ENCODE data around the gene MAP4K4. TPM values are rescaled to one million over a fixed set of nuclear protein-coding genes. Genes with fewer than 3 reads are reported as not detected.

Gene MAP4K4
- total and polyA plus RNA-seq, 3 experiments from 2014 or later = 13.5 to 36.0 (median 30.8) TPM

DNA sequence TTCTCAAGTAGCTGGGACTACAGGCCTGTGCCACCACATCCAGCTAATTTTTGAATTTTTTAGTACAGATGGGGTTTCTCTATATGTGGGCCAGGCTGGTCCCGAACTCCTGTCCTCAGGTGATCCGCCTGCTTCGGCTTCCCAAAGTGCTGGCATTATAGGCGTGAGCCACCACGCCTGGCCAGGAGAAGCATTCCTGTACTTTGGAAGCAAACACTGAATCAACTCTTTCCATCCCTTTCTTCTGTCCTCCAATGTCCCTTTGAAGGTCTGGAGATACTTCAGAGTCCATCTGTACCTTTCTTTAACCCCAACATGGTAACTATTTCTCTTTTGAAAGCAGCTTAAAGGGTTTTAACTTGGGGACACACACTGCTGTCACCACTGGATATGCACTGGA, 23.6 kb upstream of the MAP4K4 start:
- H3K4me3 ChIP-seq (ENCODE audit: low read length) = no peak overlapping the region
- H3K9me3 Mint-ChIP-seq = peaks cover 6 to 16% (median 13%) of the 10 kb centered on the region in 5 donors
- CTCF ChIA-PET = no interaction called here
- no peaks in the 10 kb centered on the region for H3K27me3 ChIP-seq (ENCODE audit: insufficient read depth, low read length, poor library complexity, severe bottlenecking)
- H3K4me1 ChIP-seq (ENCODE audit: insufficient read depth, low read length) = no peaks in the 10 kb centered on the region
- no peak overlapping the region for H3K4me3 Mint-ChIP-seq
- POLR2A ChIA-PET = no interaction called here
- H3K4me1 Mint-ChIP-seq = no peaks in the 10 kb centered on the region
- no peaks in the 10 kb centered on the region for H3K9me3 ChIP-seq (ENCODE audit: low read length)
- no peak overlapping the region for H3K27ac ChIP-seq (ENCODE audit: low read depth, low read length)
- no peak overlapping the region for H3K27ac Mint-ChIP-seq
- peaks cover 0 to 20% (median 2%) of the 10 kb centered on the region in 3 donors for H3K36me3 Mint-ChIP-seq
- H3K36me3 ChIP-seq (ENCODE audit: insufficient read depth, low read length) = no peaks in the 10 kb centered on the region
- no peaks in the 10 kb centered on the region for H3K27me3 Mint-ChIP-seq
- DNase-seq = no peak

DNA sequence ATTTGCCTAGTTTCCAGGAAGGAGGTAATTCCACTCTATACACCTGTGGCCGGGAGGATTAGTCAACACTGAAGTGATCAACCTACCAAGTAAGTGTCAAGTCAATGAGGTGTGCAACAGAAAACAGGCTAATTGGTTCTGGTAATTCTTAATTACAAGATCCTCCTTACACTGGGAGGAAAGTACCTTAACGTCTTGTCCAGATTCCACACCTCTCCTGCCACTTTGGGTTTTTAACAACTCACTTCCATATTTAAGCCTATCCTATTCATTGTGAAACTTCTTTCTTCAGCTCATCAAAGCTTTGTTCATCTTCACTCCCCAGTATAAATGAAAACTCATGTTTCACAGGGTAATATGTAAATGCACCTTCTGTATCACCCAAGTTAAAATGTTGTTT, 22.0 kb upstream of the MAP4K4 start:
- H3K27me3 Mint-ChIP-seq = peaks cover 0 to 3% of the 10 kb centered on the region in 2 donors
- CTCF ChIA-PET = no interaction called here
- no peak overlapping the region for H3K4me3 Mint-ChIP-seq
- peaks cover 6 to 13% (median 11%) of the 10 kb centered on the region in 5 donors for H3K9me3 Mint-ChIP-seq
- Histone ChIP-seq H3K27me3 (ENCODE audit: insufficient read depth, low read length, poor library complexity, severe bottlenecking) (no peaks in the 10 kb centered on the region), H3K4me1 (ENCODE audit: insufficient read depth, low read length) (no peaks in the 10 kb centered on the region), H3K27ac (ENCODE audit: low read depth, low read length) (no peak overlapping the region), H3K4me3 (ENCODE audit: low read length) (no peak overlapping the region), H3K36me3 (ENCODE audit: insufficient read depth, low read length) (no peaks in the 10 kb centered on the region), H3K9me3 (ENCODE audit: low read length) (no peaks in the 10 kb centered on the region)
- POLR2A ChIA-PET = no interaction called here
- DNase-seq = no peak
- H3K36me3 Mint-ChIP-seq = peaks cover 0 to 16% (median 0%) of the 10 kb centered on the region in 3 donors
- no peaks in the 10 kb centered on the region for H3K4me1 Mint-ChIP-seq
- H3K27ac Mint-ChIP-seq = no peak overlapping the region

DNA sequence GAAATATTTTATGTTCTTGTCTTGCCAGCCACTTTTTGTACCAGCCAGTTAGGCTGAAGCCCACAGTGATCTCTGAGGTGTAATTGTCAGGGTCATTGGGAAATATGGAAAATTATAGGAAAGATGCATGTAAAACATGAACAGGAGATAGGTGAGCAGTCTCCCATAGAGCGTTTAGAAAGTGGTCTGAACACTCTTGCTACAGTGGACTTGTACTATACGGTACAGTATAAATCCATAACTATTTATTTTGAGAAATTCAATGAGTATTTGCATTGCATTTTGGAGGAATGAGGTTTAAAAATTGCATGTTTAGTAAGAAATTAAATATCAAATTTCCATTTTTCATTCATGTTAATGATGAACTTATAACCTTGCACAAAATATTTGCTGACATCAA, 20.8 kb upstream of the MAP4K4 start:
- POLR2A ChIA-PET = no interaction called here
- Mint-ChIP-seq H3K27ac (no peak overlapping the region), H3K4me1 (no peaks in the 10 kb centered on the region), H3K36me3 (peaks cover 0 to 13% (median 0%) of the 10 kb centered on the region in 3 donors), H3K27me3 (peaks cover 0 to 3% of the 10 kb centered on the region in 2 donors), H3K4me3 (no peak overlapping the region), H3K9me3 (peaks cover 6 to 11% (median 8%) of the 10 kb centered on the region in 5 donors)
- Histone ChIP-seq H3K36me3 (ENCODE audit: insufficient read depth, low read length) (no peaks in the 10 kb centered on the region), H3K27me3 (ENCODE audit: insufficient read depth, low read length, poor library complexity, severe bottlenecking) (no peaks in the 10 kb centered on the region), H3K9me3 (ENCODE audit: low read length) (no peaks in the 10 kb centered on the region), H3K4me3 (ENCODE audit: low read length) (no peak overlapping the region), H3K27ac (ENCODE audit: low read depth, low read length) (no peak overlapping the region), H3K4me1 (ENCODE audit: insufficient read depth, low read length) (no peaks in the 10 kb centered on the region)
- CTCF ChIA-PET = no interaction called here
- no peak for DNase-seq

DNA sequence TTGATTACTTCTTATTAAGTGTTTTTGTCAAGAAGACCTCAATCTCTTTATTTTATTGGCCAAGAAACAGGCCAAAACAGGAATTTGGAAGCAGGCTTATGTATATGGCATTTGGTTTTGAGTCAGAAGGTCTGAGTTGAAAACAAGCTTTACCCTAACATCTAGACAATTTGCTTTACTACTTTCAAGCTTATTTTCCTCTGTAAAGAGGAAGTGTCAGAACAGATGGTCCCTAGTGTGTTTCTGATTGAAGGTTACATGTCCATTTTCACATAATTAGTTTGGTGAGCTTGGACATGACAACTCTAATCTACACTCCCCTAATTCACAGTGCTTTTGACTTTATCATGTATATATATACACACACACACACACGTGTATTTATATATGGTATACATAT, 19.8 kb upstream of the MAP4K4 start:
- H3K27ac ChIP-seq (ENCODE audit: low read depth, low read length) = no peak overlapping the region
- POLR2A ChIA-PET = no interaction called here
- H3K4me3 Mint-ChIP-seq = no peak overlapping the region
- no peak for DNase-seq
- H3K4me3 ChIP-seq (ENCODE audit: low read length) = no peak overlapping the region
- no peaks in the 10 kb centered on the region for H3K4me1 ChIP-seq (ENCODE audit: insufficient read depth, low read length)
- no peaks in the 10 kb centered on the region for H3K9me3 ChIP-seq (ENCODE audit: low read length)
- H3K4me1 Mint-ChIP-seq = no peaks in the 10 kb centered on the region
- H3K9me3 Mint-ChIP-seq = peaks cover 0 to 3% (median 0%) of the 10 kb centered on the region in 5 donors
- CTCF ChIA-PET = no interaction called here
- peaks cover 0 to 4% (median 0%) of the 10 kb centered on the region in 3 donors for H3K36me3 Mint-ChIP-seq
- no peak overlapping the region for H3K27ac Mint-ChIP-seq
- H3K27me3 Mint-ChIP-seq = peaks cover 0 to 3% of the 10 kb centered on the region in 2 donors
- no peaks in the 10 kb centered on the region for H3K36me3 ChIP-seq (ENCODE audit: insufficient read depth, low read length)
- no peaks in the 10 kb centered on the region for H3K27me3 ChIP-seq (ENCODE audit: insufficient read depth, low read length, poor library complexity, severe bottlenecking)

DNA sequence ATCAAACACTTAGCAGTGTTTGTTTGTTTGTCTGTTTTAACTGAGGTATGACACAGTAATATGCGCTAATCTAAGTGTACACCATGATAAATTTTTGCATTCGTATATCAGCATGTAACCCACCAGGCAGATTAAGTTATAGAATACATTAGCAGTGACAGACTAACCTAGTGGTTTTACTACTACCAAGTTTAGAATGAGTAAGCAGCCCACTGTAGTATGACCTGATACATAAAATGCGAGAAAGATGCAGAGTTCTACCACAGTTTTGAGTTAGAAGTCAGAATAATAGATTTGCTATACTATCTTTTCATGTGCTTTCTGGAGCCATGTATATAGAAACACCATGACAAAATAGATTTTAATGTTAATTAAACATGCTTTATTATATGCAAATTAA, 19.1 kb upstream of the MAP4K4 start:
- Histone ChIP-seq H3K4me3 (ENCODE audit: low read length) (no peak overlapping the region), H3K27ac (ENCODE audit: low read depth, low read length) (no peak overlapping the region), H3K36me3 (ENCODE audit: insufficient read depth, low read length) (no peaks in the 10 kb centered on the region), H3K27me3 (ENCODE audit: insufficient read depth, low read length, poor library complexity, severe bottlenecking) (no peaks in the 10 kb centered on the region), H3K4me1 (ENCODE audit: insufficient read depth, low read length) (no peaks in the 10 kb centered on the region), H3K9me3 (ENCODE audit: low read length) (no peaks in the 10 kb centered on the region)
- no peak for DNase-seq
- Mint-ChIP-seq H3K27me3 (peaks cover 1 to 3% of the 10 kb centered on the region in 2 donors), H3K36me3 (peaks cover 0 to 4% (median 0%) of the 10 kb centered on the region in 3 donors), H3K9me3 (peaks cover 0 to 3% (median 0%) of the 10 kb centered on the region in 5 donors), H3K27ac (no peak overlapping the region), H3K4me3 (no peak overlapping the region), H3K4me1 (no peaks in the 10 kb centered on the region)
- ChIA-PET CTCF (no interaction called here), POLR2A (no interaction called here)

DNA sequence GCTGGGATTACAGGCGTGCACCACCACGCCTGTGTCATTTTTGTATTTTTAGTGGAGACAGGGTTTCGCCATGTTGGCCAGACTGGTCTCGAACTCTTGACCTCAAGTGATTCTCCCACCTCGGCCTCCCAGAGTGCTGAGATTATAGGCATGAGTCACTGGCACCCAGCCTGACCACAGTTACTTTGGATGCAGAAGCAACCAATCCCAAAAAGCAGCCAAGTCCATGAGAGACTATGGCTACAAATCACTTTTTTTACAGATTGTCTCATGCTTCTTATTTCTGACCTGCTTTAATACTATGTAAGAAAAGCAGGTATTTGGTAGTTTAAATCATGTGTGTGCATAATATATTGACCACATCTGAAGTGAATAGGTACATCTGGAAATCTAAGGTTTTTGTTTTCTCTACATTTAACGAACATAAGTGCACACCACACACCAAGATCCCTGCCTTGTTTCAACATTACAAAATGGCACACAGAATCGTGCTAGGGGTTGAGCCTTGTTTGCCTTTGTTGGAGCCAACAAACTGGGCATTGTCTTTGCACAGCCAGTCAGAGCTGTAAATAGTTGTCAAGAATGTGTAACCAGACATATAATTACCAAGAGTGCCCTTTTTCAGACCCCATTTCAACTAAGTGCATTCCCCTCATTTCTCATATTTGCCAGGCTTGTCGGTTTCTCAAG, 18.3 kb upstream of the MAP4K4 start:
- H3K27ac Mint-ChIP-seq = no peak overlapping the region
- H3K9me3 ChIP-seq (ENCODE audit: low read length) = no peaks in the 10 kb centered on the region
- POLR2A ChIA-PET = no interaction called here
- CTCF ChIA-PET = no interaction called here
- H3K4me1 ChIP-seq (ENCODE audit: insufficient read depth, low read length) = no peaks in the 10 kb centered on the region
- H3K36me3 Mint-ChIP-seq = peaks cover 0 to 4% (median 0%) of the 10 kb centered on the region in 3 donors
- H3K4me1 Mint-ChIP-seq = no peaks in the 10 kb centered on the region
- no peak overlapping the region for H3K4me3 Mint-ChIP-seq
- H3K27me3 Mint-ChIP-seq = peaks cover 1 to 3% of the 10 kb centered on the region in 2 donors
- no peak overlapping the region for H3K27ac ChIP-seq (ENCODE audit: low read depth, low read length)
- H3K4me3 ChIP-seq (ENCODE audit: low read length) = no peak overlapping the region
- H3K27me3 ChIP-seq (ENCODE audit: insufficient read depth, low read length, poor library complexity, severe bottlenecking) = no peaks in the 10 kb centered on the region
- no peaks in the 10 kb centered on the region for H3K36me3 ChIP-seq (ENCODE audit: insufficient read depth, low read length)
- no peak for DNase-seq
- no peaks in the 10 kb centered on the region for H3K9me3 Mint-ChIP-seq

DNA sequence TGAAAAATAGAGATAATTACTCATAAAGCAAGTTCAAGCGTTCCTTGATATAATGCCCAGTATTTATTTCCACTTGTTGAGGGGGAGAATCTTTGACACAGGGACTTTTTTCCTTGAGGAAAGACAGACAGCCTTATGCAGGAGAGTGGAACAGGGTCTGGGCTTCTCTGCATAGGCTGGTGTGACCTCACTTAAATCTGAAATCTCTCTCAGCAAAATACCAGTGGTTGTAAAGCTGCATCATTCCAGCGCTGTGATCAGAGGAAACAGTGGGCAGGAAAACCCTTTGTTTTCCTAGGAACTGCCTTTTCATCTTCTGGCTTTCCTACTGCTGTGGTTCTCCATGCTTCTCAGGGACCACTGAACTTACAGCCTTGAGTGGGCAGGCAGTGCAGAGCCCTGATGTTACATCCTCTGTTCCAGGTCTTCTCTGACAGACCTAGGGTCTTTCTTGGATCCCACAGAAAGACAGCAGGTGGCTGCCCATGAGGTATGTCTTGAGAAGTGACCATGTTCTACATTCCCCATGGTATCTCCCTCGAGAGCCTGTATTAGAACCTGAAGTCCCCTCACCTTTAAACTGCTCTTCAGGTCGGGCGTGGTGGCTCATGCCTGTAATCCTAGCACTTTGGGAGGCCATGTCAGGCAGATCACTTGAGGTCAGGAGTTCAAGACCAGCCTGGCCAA, 17.6 kb upstream of the MAP4K4 start:
- Histone ChIP-seq H3K36me3 (ENCODE audit: insufficient read depth, low read length) (no peaks in the 10 kb centered on the region), H3K4me1 (ENCODE audit: insufficient read depth, low read length) (no peaks in the 10 kb centered on the region), H3K9me3 (ENCODE audit: low read length) (no peaks in the 10 kb centered on the region), H3K27me3 (ENCODE audit: insufficient read depth, low read length, poor library complexity, severe bottlenecking) (no peaks in the 10 kb centered on the region), H3K4me3 (ENCODE audit: low read length) (no peak overlapping the region), H3K27ac (ENCODE audit: low read depth, low read length) (no peak overlapping the region)
- Mint-ChIP-seq H3K4me1 (no peaks in the 10 kb centered on the region), H3K9me3 (no peaks in the 10 kb centered on the region), H3K27me3 (peaks cover 1 to 3% of the 10 kb centered on the region in 2 donors), H3K36me3 (peaks cover 0 to 4% (median 0%) of the 10 kb centered on the region in 3 donors), H3K4me3 (no peak overlapping the region), H3K27ac (no peak overlapping the region)
- POLR2A ChIA-PET = no interaction called here
- CTCF ChIA-PET = no interaction called here
- no peak for DNase-seq

DNA sequence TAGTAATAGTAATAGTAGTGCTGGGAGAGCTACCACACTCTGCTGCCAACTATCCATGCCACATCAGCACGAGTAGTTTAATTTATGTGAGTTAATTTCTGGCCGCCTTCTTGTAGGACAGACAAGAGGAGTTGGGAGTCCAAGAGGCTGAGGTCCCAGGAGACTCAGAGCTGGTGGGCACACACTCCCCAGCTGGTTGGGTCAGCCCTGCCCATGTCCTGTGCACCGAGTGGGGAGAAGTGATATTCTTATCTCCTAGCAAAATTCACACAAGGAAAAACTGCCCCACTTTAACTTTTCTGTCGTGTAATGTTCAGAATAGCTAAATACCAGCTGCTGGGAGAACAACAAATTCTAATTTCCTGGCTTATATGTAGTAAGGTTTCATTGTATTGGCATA, 15.2 kb upstream of the MAP4K4 start:
- Histone ChIP-seq H3K4me3 (ENCODE audit: low read length) (no peak overlapping the region), H3K36me3 (ENCODE audit: insufficient read depth, low read length) (no peaks in the 10 kb centered on the region), H3K27ac (ENCODE audit: low read depth, low read length) (no peak overlapping the region), H3K9me3 (ENCODE audit: low read length) (no peaks in the 10 kb centered on the region), H3K27me3 (ENCODE audit: insufficient read depth, low read length, poor library complexity, severe bottlenecking) (no peaks in the 10 kb centered on the region), H3K4me1 (ENCODE audit: insufficient read depth, low read length) (no peaks in the 10 kb centered on the region)
- H3K27me3 Mint-ChIP-seq = peaks cover 1 to 3% of the 10 kb centered on the region in 2 donors
- H3K9me3 Mint-ChIP-seq = no peaks in the 10 kb centered on the region
- no peaks in the 10 kb centered on the region for H3K4me1 Mint-ChIP-seq
- H3K36me3 Mint-ChIP-seq = no peaks in the 10 kb centered on the region
- POLR2A ChIA-PET = no interaction called here
- no peak overlapping the region for H3K4me3 Mint-ChIP-seq
- CTCF ChIA-PET = interaction anchor here (1.8 kb wide), 1 partner anchor 9 kb away, joined by 4 read pairs; no protein-coding TSS in a partner anchor
- DNase-seq = no peak
- H3K27ac Mint-ChIP-seq = no peak overlapping the region

Measured in CD8-positive, alpha-beta memory T cell (primary cell).